Measurements from ENCODE around the gene IL18BP. TPM values are rescaled to one million over a fixed set of nuclear protein-coding genes. Genes with fewer than 3 reads are reported as not detected.

Gene IL18BP
- total RNA-seq, 1 donor from 2014 or later = 10.7 TPM

DNA sequence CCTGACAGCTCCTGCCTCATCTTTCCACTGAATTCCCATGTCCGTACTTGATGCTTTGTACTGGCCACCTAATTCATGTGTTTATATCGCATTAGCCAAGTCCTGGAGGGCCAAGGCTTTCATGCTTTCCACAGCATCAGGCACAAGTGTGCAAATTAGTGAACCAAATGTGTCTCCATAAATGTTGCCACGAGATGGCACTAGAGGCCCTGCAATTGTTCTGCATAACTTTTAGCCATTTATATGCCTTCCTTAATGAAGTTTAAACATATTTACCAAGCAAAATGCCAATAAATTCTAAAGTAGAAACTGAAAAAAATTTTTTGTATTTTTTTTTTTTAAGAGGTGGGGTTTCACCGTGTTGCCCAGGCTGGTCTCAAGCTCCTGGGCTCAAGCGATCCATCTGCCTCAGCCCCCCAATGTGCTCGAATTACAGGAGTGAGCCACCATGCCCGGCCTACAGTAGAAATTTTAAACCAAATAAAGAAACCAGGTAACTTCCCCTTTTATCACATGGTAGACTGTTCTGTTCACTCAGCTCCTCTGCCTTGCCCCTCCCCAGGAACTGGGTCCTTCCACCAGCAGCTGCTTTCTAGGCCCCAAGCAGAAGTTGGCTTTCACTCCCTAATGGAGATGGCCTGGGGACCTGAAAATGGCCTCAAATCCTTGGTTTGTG lies 20.8 kb upstream of the IL18BP start:
- no peak overlapping the region for H3K4me3 Mint-ChIP-seq
- H3K27ac Mint-ChIP-seq (ENCODE audit: unreplicated experiment) = no peak overlapping the region
- no peaks in the 10 kb centered on the region for H3K4me1 Mint-ChIP-seq
- no peaks in the 10 kb centered on the region for H3K9me3 Mint-ChIP-seq
- peaks cover 3% of the 10 kb centered on the region for H3K36me3 Mint-ChIP-seq (ENCODE audit: low read depth)
- H3K27me3 Mint-ChIP-seq (ENCODE audit: low read depth) = no peaks in the 10 kb centered on the region
- peak; percentile 48 for DNase-seq (ENCODE audit: low read depth, low spot score)
- peak; percentile 77 for TF ChIP-seq CTCF (conservative IDR thresholded peaks at IDR 0.05)

GRCh38 chr11:71979094-71979493 lies 19.6 kb upstream of the IL18BP start:
- Mint-ChIP-seq H3K36me3 (ENCODE audit: low read depth) (peaks cover 3% of the 10 kb centered on the region), H3K4me1 (no peaks in the 10 kb centered on the region), H3K27me3 (ENCODE audit: low read depth) (no peaks in the 10 kb centered on the region), H3K9me3 (no peaks in the 10 kb centered on the region), H3K27ac (ENCODE audit: unreplicated experiment) (no peak overlapping the region), H3K4me3 (no peak overlapping the region)
- DNase-seq (ENCODE audit: low read depth, low spot score) = no peak
- no peak for TF ChIP-seq CTCF (conservative IDR thresholded peaks at IDR 0.05)

- Mint-ChIP-seq H3K4me3 (no peak overlapping the region), H3K36me3 (ENCODE audit: low read depth) (peaks cover 3% of the 10 kb centered on the region), H3K4me1 (no peaks in the 10 kb centered on the region), H3K9me3 (no peaks in the 10 kb centered on the region), H3K27ac (ENCODE audit: unreplicated experiment) (no peak overlapping the region), H3K27me3 (ENCODE audit: low read depth) (no peaks in the 10 kb centered on the region)
- TF ChIP-seq CTCF (conservative IDR thresholded peaks at IDR 0.05) = no peak
- no peak for DNase-seq (ENCODE audit: low read depth, low spot score)
These were observed 19.1 kb upstream of the IL18BP start for GRCh38 chr11:71979602-71980001.

DNA sequence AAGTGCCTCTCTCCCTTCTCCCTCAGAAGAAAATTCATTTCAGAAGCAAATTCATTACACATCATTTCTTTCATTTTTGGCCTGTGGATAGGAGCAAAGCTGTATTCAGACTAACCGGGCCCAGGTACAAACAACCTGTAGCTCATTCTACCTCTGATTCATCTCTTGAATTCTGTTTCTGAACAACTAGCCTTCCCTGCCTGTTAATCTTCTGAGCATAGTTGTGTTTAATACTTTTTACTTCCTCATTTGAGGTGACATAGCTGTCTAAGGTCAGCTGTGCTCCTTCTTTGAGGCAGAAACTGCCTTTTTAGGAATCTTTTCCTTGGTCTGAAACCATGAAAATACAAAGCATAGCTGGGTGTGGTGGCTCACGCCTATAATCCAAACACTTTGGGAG lies 12.6 kb upstream of the IL18BP start:
- H3K4me1 Mint-ChIP-seq = no peaks in the 10 kb centered on the region
- no peak overlapping the region for H3K4me3 Mint-ChIP-seq
- no peak overlapping the region for H3K27ac Mint-ChIP-seq (ENCODE audit: unreplicated experiment)
- H3K27me3 Mint-ChIP-seq (ENCODE audit: low read depth) = no peaks in the 10 kb centered on the region
- TF ChIP-seq CTCF (conservative IDR thresholded peaks at IDR 0.05) = no peak
- no peak for DNase-seq (ENCODE audit: low read depth, low spot score)
- H3K9me3 Mint-ChIP-seq = no peaks in the 10 kb centered on the region
- H3K36me3 Mint-ChIP-seq (ENCODE audit: low read depth) = peaks cover 5% of the 10 kb centered on the region

- no peaks in the 10 kb centered on the region for H3K4me1 Mint-ChIP-seq
- peaks cover 7% of the 10 kb centered on the region for H3K36me3 Mint-ChIP-seq (ENCODE audit: low read depth)
- DNase-seq (ENCODE audit: low read depth, low spot score) = no peak
- H3K27me3 Mint-ChIP-seq (ENCODE audit: low read depth) = no peaks in the 10 kb centered on the region
- H3K4me3 Mint-ChIP-seq = no peak overlapping the region
- TF ChIP-seq CTCF (conservative IDR thresholded peaks at IDR 0.05) = no peak
- no peak overlapping the region for H3K27ac Mint-ChIP-seq (ENCODE audit: unreplicated experiment)
- no peaks in the 10 kb centered on the region for H3K9me3 Mint-ChIP-seq
These were observed 11.2 kb upstream of the IL18BP start for GRCh38 chr11:71987521-71987920.
